Effector memory CD4-positive, alpha-beta T cell (primary cell): ENCODE results near the gene SRSF11.

Experiments
- DNase-seq, 3 donors: peaks; one replicate each; pipeline ENCODE4 v3.0.0-alpha.2; 2020
- H3K27ac ChIP-seq: 2 replicates; pipeline ENCODE4 v1.7.0; 2013; ENCODE audit warnings: mild to moderate bottlenecking, low read length, moderate library complexity; ENCODE audit not compliant: insufficient read depth, poor library complexity, severe bottlenecking
- H3K27me3 ChIP-seq: replicated peaks from 2 replicates; pipeline ENCODE4 v1.7.0; 2013; ENCODE audit warnings: mild to moderate bottlenecking, low read length; ENCODE audit not compliant: insufficient read depth, control insufficient read depth, poor library complexity, severe bottlenecking
- H3K36me3 ChIP-seq: 2 replicates; pipeline ENCODE4 v1.7.0; 2013; ENCODE audit warnings: mild to moderate bottlenecking, low read length, moderate library complexity; ENCODE audit not compliant: control insufficient read depth, insufficient read depth
- H3K4me1 ChIP-seq: 2 replicates; pipeline ENCODE4 v1.7.0; 2013; ENCODE audit warnings: low read length, mild to moderate bottlenecking; ENCODE audit not compliant: control insufficient read depth, insufficient read depth, poor library complexity, severe bottlenecking
- H3K4me3 ChIP-seq: 2 replicates; pipeline ENCODE4 v1.7.0; 2013; ENCODE audit warnings: low read length, low read depth, mild to moderate bottlenecking; ENCODE audit not compliant: insufficient read depth, poor library complexity, severe bottlenecking
- H3K9me3 ChIP-seq: 2 replicates; pipeline ENCODE4 v1.7.0; 2013; ENCODE audit warnings: mild to moderate bottlenecking, low read length, moderate library complexity; ENCODE audit not compliant: control insufficient read depth

Gene SRSF11

DNA sequence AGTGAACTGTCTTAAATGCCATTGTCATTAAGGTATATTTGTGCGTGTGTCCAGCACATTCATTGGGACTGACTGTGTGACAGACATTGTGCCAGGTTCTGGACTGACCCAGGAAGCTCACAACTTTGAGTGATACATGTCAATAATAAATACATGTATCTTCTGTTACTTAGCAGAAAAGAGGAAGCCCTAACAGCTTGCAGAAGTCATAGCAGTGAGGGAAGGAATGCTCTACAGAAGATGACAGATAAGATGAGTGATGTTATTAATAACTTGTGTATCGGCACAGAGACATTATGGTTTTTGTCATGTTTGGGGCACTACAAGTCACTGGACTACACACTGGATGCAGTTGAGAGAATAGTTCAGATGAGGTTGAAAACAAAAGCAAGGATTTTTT lies 1.2 kb upstream of the SRSF11 start:
- no peaks in the 10 kb centered on the region for H3K27me3 ChIP-seq
- H3K36me3 ChIP-seq: peaks cover 15% of the 10 kb centered on the region

GRCh38 chr1:70220517-70221237 lies 503 bp upstream of the SRSF11 start:
- no peak for DNase-seq
- H3K4me3 ChIP-seq: peak overlapping the region; percentile 73
- no peaks in the 10 kb centered on the region for H3K27me3 ChIP-seq
- peaks cover 19% of the 10 kb centered on the region for H3K36me3 ChIP-seq
- H3K27ac ChIP-seq: peak overlapping the region; percentile 97
- no peaks in the 10 kb centered on the region for H3K9me3 ChIP-seq
- H3K4me1 ChIP-seq: no peaks in the 10 kb centered on the region

More for the DNA sequence above, 1.2 kb upstream of the SRSF11 start:
- no peak overlapping the region for H3K4me3 ChIP-seq
- DNase-seq: no peak
- no peaks in the 10 kb centered on the region for H3K9me3 ChIP-seq
- no peaks in the 10 kb centered on the region for H3K4me1 ChIP-seq
- no peak overlapping the region for H3K27ac ChIP-seq

GRCh38 chr1:70222716-70223235 lies 1.6 kb downstream of the SRSF11 start:
- Histone ChIP-seq H3K9me3 (no peaks in the 10 kb centered on the region), H3K27ac (peak overlapping the region; percentile 97), H3K27me3 (no peaks in the 10 kb centered on the region), H3K4me1 (no peaks in the 10 kb centered on the region), H3K4me3 (peak overlapping the region; percentile 5), H3K36me3 (peaks cover 25% of the 10 kb centered on the region)
- DNase-seq: no peak

- no peak overlapping the region for H3K4me3 ChIP-seq
- no peaks in the 10 kb centered on the region for H3K4me1 ChIP-seq
These were observed 3.8 kb downstream of the SRSF11 start for GRCh38 chr1:70224954-70225353.

GRCh38 chr1:70227439-70227838 lies 6.3 kb downstream of the SRSF11 start:
- no peaks in the 10 kb centered on the region for H3K9me3 ChIP-seq
- H3K36me3 ChIP-seq: peaks cover 61% of the 10 kb centered on the region
- H3K4me1 ChIP-seq: no peaks in the 10 kb centered on the region
- H3K4me3 ChIP-seq: no peak overlapping the region
- H3K27ac ChIP-seq: no peak overlapping the region
- no peak for DNase-seq
- H3K27me3 ChIP-seq: no peaks in the 10 kb centered on the region

More at GRCh38 chr1:70224954-70225353, 3.8 kb downstream of the SRSF11 start:
- Histone ChIP-seq H3K27ac (no peak overlapping the region), H3K27me3 (no peaks in the 10 kb centered on the region), H3K36me3 (peaks cover 37% of the 10 kb centered on the region), H3K9me3 (no peaks in the 10 kb centered on the region)
- DNase-seq: no peak

GRCh38 chr1:70228670-70229069 lies 7.5 kb downstream of the SRSF11 start:
- DNase-seq: no peak
- Histone ChIP-seq H3K27me3 (no peaks in the 10 kb centered on the region), H3K4me1 (no peaks in the 10 kb centered on the region), H3K27ac (no peak overlapping the region), H3K36me3 (peaks cover 67% of the 10 kb centered on the region), H3K9me3 (no peaks in the 10 kb centered on the region), H3K4me3 (no peak overlapping the region)

DNA sequence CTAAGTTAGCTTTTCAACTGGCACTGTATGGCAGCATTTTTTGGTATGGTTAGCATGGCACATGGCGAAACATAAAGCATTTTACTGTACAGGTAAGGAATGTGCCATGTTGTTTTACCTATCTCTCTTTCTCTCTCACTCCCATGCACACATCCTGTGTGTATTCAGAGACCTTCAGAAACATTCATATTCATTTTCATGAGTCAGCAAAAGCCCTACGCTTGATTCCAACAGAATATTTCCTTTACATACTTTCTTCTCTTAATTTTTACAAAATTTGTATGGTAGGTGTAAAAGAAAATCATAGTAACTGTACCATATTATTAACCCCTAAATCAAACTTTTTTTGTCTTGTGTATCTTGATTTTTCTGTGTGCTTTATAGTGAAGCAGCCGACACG lies 10.3 kb downstream of the SRSF11 start:
- no peak overlapping the region for H3K27ac ChIP-seq
- no peak overlapping the region for H3K4me3 ChIP-seq
- no peak for DNase-seq
- H3K27me3 ChIP-seq: no peaks in the 10 kb centered on the region
- no peaks in the 10 kb centered on the region for H3K9me3 ChIP-seq
- peaks cover 75% of the 10 kb centered on the region for H3K36me3 ChIP-seq
- no peaks in the 10 kb centered on the region for H3K4me1 ChIP-seq

DNA sequence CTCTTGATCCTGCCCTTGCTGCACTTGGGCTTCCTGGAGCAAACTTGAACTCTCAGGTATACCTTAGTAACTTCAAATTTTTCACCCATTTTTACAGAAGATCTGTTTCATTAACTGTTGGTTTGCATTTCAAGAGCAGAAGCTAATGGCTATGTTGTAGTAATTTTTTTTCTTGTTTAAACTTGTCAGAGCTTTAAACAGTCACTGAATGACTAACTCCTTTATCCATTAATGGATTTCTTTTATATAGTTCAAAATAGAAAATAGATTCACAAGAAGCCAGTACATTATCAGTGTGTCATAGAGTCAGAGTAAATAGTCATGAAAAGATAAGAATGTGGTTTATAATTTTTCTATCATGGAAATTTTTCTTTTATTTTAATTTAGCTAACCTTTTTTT lies 13.6 kb downstream of the SRSF11 start:
- Histone ChIP-seq H3K9me3 (no peaks in the 10 kb centered on the region), H3K4me1 (no peaks in the 10 kb centered on the region), H3K36me3 (peaks cover 84% of the 10 kb centered on the region), H3K4me3 (no peak overlapping the region), H3K27me3 (no peaks in the 10 kb centered on the region), H3K27ac (no peak overlapping the region)
- no peak for DNase-seq

GRCh38 chr1:70239940-70240339 lies 18.8 kb downstream of the SRSF11 start:
- Histone ChIP-seq H3K27ac (no peak overlapping the region), H3K36me3 (peaks cover 86% of the 10 kb centered on the region), H3K9me3 (no peaks in the 10 kb centered on the region), H3K27me3 (no peaks in the 10 kb centered on the region), H3K4me1 (no peaks in the 10 kb centered on the region), H3K4me3 (no peak overlapping the region)
- no peak for DNase-seq

GRCh38 chr1:70247122-70247521 lies 25.9 kb downstream of the SRSF11 start:
- no peaks in the 10 kb centered on the region for H3K9me3 ChIP-seq
- H3K36me3 ChIP-seq: peaks cover 87% of the 10 kb centered on the region
- DNase-seq: no peak
- H3K27ac ChIP-seq: no peak overlapping the region
- H3K4me3 ChIP-seq: no peak overlapping the region
- no peaks in the 10 kb centered on the region for H3K27me3 ChIP-seq
- H3K4me1 ChIP-seq: no peaks in the 10 kb centered on the region
